Non-pigmented ciliary epithelial cell (primary cell): ENCODE measurements around the gene TMPRSS13.
"Not testable (repeated sequence)": the region's sequence is repeated elsewhere in the genome, so short reads cannot be mapped to it uniquely, and the experiment has no call there.

Experiments used
- DNase-seq: peaks from one replicate; pipeline ENCODE4 v3.0.0-alpha.2; 2010; ENCODE audit warnings: low read depth

The TMPRSS13 gene

DNA sequence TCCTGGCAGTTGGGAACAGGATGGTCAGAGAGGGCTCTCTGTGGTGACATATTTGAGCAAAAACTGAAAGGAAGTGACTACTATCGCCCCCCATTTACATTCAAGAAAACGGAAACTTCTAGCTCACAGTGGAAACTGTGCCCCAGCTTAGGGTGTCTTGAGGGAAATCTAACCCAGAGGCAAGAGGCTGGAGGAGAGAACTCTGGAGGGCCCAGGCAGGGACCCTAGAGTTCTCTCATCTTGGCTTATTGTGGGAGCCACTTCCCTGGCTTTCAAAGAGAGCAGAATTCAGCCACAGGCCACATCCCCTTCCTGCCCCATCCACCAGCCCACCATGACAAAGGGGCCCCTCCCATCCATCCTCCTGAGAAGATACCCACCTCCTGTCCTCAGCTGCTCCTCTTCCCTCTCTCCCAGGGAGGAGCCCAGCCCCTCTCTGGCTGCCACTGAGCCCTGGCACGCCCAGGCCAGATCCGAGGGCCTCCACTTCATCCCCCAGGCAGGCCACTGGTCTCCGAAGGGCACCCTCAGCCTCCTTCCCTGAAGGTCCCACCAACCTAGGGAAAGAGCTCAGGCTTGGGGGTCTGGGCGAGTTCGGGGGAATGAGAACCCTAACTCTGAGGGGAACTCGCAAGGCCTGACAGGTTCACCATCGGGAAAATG, 1.6 kb upstream of the TMPRSS13 start:
- no peak for DNase-seq

DNA sequence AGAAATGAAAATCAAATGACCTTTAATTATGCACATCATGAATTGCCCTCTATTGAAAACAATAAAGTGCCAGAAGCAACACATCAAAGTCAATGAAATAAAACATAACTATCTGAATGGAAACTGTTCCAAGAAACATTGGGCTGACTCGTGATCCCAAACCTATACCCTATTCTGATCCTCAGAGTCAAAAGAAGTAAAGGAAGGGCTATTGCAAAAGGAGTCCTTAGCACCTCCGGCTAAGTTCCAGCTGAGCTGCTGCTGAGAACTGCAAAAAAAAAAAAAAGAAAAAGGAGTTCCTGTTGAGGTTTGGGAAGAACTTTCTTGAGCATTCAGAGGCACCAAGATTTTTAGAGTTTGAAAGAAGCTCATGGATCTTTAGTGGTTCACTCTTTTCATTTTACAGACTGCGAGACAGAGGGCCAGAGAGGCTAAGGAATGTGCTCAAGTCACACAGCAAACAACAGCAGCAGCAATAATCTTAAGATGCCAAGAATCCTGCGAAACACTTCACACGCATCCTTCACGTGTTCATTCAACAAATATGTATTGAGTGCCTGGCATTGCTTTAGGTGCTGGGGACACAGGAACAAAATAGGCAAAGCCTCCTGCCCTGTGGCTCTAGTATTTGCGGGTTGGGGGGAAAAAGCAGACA, 841 bp upstream of the TMPRSS13 start:
- DNase-seq = no peak

DNA sequence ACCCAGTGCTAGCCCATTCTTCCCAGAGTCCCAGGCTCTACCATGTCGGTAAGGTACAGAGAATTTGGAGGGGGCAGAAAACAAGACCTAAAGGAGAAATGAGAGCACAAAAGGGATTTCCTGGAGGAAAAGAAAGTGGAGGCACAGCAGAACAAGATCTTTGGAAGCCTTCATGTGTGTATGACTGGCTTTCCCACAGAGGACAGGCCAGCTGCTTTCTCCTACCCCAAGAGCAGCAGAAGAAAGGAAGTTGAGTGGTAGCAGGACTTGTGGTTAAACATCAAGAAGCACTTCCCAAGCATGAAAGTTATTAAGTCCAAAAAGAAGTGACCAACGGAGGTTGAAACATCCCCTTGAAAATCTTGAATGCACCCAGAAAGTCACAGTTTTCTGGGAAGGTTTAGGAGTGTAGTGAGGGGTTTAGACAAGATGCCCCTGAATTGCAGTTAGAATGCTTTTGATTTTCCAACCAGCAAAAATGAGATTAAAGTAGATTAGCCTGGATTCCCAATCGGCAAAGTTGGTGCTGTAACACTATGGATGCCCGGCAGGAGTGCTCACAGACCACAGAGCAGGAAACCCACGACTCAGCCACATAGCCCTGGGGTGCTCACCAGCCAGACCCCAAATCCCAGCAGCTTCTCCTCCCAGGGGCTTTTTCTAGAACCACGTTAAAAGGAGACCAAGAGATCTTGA, 608 bp downstream of the TMPRSS13 start:
- DNase-seq = no peak

DNA sequence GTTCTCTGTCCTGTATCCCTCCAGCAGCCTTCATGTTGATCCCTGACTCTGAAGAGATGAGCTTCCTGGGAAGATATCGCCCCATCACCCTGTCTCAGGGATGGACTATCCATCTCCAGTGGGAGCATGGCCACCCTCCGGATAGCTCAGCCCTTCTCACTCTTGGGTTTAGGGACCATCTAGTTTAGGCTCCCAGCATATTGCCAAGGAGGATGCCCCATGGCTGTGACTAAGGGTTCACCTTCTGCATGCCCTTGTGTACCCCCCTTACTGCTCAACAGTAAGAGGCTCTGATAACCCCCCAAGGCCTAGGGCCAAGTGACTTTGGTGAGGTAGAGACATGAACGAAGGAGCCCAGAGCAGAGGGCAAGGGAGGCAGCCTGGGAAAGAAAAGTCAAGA, 1.3 kb downstream of the TMPRSS13 start:
- no peak for DNase-seq

DNA sequence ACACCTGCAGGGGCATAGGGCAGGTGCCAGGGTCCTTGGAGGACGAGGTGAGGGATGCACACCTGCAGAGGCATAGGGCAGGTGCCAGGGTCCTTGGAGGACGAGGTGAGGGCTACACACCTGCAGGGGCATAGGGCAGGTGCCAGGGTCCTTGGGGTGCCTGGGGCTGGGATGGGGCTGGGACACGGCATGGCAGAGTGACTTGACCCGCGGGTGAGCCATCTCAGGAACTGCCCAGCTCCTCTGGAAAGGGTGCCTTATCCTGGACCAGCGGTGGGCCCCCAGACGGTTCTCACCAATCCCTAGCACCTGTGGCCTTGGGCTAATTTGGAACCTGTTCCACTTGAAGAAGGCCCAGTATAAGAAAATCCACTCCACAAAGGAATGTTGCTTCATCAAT, 3.0 kb downstream of the TMPRSS13 start:
- not testable (repeated sequence) for DNase-seq

DNA sequence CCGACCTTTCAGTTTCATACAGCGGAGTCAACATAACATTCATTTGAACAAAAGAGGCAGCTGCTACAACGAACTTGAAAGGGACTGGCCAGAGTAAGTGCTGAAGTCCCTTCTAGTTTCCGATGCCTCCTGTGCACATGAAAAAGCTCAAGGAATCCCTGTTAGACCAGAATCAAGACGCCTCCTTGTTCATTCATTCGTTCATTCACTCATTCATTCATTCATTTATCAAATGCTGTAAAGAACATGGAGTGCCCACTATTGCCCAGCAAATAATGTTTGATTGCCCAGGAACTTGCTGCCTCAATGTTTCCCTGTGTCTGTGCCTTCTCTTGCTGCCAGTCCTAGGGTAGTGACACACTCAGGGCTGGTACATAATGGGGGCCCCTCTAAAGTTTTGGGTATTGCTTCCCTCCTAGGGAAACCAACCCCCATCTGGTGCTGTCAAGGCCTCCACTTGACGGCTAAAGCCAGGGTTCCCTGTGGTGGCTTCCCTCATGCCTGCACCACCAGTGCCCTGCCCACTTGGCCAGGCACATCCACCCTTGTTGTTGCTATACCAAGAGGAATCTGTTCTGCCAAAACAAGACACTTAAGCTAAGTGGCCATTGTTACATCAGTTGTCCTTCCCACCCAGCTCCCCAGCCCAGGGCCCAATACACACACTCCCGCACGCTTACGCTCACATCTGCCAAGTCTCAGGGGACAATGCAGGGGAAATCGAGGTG, 3.8 kb downstream of the TMPRSS13 start:
- no peak for DNase-seq

DNA sequence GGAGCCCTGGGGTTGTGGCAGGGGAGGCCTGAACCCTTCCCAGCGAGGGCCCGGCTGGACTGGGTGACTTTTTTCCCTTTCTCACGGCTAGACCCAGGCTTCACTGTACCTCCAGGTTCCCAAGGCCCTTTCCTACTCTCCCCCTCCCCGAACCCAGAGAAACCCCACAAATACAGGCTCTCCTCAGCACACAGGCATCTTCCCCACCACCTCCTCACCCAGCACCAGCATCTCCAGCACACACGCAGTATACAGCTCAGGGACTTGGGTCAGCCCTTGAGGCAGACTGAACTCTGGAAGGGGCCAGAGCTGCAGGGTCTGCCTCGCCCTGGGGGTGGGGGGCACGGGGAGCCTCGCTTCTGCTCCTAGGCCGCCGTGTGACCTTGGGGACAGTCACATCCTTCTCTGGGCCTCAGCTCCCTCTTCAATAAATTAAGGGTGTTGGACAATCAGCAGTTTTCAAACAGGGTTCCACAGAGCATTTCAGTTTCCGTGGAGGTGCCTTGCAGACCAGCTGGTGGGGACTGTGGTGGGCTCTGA, 4.5 kb downstream of the TMPRSS13 start:
- DNase-seq = no peak

DNA sequence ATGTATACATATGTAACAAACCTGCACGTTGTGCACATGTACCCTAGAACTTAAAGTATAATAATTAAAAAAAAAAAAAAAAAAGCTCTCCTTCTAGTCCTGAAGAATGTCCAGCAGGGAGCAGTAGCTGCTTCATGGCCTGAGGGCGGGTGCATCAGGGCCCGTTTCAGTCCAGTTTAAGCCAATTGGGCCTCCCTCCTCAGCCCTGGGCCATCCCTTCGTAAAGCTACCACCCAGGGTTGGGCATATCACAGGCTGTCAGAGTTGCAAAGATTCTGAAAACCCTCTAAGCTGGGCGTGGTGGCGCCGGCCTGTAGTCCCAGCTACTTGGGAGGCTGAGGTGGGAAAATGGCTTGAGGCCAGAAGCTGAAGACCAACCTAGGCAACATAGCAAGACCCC, 5.4 kb downstream of the TMPRSS13 start:
- DNase-seq = no peak

DNA sequence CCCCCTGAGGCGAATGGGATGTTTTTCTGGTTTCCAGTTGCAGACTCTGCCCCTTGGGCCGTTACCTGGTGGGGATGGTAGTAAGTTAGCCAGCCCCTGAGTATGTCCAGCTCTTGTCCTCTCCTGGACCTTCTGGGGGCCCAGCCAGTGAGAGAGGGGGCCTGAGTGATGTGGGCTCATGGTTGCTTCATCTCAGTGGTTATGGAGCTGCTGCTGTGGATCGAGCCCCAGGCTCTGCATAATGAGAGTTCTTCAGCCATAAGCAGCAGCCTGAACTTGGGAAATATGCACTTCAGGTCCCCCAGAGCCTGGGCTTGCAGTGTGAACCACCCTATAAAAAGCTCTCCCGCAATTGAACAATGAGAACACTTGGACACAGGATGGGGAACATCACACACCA, 5.9 kb downstream of the TMPRSS13 start:
- no peak for DNase-seq

DNA sequence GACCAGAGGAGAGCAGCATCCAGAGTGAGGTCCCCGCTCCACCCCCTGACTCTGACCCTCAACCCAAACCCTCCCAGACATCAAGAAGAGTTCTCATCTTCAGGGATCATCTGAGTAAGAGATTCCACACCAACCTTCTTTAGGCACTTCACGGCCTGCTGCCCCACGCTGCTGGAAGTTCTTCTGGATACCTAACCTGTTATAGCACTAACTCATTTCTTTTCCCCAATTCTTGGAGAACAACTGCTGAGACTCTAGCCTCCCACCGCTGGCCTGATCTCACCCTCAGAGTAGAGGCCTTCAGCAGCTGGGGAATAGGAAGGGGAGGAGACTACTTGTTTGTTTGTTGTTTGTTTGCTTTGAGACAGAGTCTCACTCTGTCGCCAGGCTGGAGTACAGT, 7.3 kb downstream of the TMPRSS13 start:
- no peak for DNase-seq

DNA sequence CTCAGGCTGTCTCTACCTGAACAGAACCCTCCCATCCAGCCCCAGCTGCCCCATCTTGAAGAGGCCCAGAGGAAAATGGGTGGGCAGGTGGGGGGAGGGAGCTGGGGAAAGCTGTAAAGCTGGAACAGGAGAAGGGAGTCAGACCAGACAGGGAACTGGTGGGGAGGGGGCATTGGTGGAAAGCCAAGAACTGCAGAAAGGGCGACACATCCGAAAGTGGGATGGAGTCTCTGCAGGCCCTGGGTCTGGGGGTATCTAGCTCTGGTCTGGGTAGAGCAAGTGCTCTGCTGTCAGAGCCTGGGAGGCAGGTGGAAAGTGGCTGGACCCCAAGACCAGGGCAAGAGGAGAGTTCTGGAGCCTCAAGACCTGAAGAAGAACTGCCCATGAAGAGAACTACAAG, 7.7 kb downstream of the TMPRSS13 start:
- DNase-seq = no peak

DNA sequence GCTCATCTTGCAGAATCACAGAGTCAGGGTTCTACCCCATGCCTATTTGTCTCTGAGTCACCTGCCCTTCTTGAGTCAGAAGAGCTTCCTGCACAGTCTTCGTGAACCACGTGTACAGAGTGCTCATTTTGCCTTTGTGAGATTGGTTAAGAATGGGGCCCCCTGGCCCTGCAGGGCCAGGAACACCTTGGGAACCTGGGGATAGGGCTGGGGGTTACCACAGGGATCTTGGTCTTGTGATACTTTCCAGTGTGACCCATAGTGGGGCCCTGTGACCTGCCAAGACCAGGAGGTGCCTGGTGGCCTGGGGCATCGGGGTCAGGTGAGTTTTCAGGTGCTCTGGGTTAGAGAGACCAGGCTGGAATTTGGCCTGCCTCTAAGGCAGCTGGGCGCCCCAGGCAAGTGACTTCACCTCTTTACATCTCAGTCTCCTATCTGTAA, 9.4 kb downstream of the TMPRSS13 start:
- no peak for DNase-seq

DNA sequence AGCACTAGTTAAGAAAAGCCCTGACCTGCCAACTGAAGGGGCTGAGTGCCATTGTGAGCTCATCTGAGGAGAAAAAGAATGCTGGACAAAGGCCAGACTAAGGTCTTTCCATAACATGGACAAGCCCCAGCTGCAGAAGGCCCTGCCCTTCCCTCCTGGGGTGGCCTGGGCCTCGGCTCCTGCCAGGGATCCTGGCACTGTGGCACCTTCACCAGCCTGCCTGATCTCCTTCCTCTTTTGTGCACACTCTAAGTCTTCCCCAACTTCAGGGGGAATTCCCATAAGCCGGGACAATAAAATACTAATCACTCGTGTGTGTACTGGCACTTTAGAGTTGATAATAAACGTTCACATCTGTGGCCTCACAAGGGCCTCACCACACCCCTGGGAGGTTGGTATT, 9.9 kb downstream of the TMPRSS13 start:
- DNase-seq = no peak

DNA sequence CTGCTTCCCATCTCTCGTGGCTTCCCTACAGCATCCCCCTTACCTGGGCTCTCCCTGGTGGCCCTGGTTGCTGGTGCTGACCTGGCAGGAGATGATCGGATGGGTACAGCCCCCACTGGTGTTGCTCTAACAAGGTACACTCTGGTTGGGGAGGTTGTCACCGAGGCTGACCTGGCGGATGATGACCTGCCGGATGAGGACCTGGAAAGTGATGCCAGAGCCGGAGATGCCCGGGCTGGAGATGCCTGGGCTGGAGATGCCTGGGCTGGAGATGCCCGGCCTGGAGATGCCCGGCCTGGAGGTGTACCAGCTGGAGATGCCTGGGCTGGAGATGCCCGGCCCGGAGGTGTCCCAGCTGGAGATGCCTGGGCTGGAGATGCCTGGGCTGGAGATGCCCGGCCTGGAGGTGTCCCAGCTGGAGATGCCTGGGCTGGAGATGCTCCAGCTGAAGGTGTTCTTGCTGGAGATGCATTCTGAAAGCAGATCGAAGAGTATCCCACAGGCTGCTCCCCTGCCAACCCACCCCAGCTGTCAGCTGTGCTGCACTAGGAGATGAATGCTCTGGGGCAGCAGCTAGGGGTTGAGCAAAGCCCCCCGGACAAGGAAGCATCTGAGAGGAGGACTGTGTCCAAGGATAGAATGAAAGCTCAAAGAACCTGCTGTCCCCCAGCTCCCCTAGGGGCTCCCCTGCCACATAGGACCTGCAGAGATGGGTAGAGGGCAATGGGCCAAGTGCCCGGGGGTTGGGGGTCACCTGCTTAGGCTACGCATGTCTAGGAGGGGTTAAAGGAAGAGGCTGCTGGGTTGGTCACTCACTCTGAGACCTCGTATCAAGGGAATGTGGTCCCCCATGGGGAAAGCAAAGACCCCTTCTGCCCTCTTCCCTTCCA, 10.6 kb downstream of the TMPRSS13 start:
- no peak for DNase-seq

DNA sequence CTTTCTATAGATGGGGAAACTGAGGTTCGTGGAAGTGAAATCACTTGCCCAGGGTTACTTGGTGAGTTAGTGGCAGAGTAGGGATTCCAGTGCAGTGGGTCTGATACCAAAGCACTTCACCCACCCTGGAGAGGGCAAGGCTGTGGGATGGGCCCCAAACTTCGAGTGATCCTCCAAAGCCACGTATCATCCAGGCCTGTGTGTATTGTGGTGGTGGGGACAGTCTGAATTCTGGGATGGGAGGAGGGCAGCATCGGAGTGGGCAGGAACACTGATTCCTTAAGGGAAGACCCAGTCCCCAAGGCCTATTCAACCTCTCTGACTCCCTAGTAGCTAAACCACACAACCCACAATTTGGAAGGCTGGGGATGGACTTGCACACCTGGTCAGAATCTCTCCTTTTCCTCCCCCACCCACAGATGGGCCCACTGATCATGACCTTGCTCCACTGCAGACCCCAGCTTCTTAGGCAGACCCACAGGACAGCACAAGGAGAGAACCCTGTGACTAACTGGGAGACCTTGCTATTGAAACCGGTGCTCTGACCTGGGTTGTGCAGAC, 11.5 kb downstream of the TMPRSS13 start:
- DNase-seq = no peak

DNA sequence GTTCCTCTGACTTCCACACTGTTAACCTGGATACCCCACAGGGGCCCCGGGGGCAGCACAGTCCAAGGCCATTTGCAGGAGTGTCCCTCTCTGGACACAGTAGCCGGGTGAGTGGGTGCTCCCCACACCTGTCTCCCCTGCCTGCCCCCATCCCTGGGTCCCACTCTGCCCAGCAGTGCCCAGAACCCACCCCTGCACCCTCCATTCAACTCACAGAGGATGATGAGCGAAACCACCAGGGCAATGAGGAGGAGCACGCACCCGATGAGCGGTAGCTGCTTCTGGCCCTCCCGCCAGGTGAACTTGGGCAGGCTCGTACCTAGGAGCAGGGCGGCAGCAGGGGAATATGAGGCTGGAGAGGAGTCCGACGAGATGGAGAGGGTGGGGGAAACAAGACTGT, 12.2 kb downstream of the TMPRSS13 start:
- no peak for DNase-seq

DNA sequence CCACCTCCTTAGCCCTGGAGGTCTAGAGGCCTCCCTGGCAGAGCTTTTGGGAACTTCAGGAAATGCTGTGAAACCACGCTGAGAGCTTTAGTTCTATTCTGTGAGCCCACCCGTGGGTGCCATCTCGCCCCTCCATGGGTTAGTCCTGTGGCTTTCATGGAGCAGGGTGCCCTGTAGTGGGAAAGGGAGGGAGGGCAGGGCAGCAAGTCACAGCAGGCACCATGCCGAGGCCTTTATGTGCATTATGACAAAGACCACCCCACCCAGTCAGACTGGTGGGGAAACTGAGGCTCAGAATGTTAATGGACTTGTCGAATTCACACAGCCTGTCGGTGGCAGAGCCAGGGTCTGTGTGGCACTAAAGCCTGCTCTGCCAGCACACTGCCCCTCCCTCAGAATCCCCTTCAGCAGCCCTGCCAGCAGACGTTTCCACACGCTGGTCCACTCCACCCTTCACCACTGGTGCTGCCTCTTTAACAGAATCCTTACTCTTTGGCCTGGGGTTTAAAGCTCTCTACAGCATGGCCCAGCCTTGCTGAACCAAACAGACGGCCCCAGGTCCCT, 13.4 kb downstream of the TMPRSS13 start:
- DNase-seq = no peak

DNA sequence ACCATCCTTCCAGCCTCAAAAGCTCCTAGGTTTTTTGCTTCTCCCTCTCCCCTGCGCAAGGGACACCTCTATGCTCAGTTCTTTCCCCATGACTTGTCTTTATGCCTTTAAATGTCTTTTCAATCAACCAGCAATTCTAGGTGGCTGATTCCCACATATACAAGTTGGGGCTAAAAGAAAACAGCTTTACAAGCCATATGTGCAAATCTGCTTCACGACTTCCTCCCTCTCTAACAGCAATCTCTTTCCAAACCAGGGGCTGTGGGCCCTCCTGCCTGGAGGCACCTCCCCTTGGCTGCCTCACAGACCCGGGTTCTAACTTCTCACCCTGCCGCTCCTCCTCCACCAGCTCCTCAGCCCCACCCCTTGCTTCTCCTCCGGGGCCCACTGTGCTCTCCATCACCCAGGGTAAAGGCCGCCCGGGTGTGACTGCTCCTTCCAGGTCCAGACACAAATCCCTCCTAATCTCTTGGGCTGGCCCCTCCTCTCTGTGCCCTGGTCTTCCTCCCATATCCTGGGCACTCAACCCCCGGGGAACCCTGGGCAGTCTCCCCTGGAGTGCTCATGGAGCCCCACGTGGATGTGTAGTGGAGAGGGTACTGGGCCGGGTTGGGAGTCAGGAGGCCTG, 14.1 kb downstream of the TMPRSS13 start:
- no peak for DNase-seq

DNA sequence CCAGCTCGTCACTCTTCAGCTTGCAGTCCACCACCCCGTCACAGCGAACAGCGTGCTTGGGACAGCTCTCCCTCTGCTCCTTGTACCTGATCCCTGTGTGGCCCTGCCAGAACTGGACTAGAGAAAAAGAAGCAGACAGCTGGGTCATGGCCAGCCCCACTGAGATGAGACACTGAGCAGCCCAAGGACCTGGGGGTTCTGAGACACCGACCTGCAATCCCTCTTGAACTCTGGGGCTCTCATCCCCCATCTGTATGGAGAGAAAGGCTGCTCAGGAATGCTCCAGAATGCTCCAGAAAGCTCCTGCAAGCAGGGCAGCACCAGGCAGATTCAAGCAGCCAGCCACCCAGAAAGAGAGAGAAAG, 14.8 kb downstream of the TMPRSS13 start:
- no peak for DNase-seq

DNA sequence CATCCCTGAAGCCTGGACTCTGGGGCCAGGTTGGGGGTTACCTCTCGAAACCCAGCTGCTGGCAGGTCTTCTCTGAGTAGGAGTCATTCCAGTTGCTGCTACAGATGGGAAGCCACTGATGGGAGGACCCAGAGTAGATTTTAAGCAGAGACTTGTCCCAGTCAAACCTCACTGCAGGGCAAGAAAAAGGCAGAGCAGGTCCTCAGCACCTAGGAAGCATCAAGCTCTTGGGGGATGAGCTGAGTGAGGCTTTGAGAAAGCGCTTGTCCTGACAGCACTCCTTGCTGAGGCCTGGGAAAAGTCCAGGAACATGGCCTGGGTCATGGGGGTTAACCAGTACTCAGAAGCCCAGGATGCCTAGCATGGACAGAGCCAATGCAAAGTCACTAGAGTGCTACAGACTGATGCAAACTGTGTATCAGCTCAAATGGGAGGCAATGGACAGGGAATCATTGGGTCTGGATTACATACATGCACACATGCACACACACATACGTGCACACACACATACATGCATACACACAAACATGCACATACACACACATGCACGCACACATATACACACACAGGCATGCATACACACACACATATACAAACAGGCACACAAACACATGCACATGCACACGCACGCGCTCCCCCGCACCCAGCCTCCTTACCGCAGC, 15.3 kb downstream of the TMPRSS13 start:
- no peak for DNase-seq
